ENCODE measurements around the gene TMEM98.
"Not testable (repeated sequence)": the region's sequence is repeated elsewhere in the genome, so short reads cannot be mapped to it uniquely, and the experiment has no call there.

TMEM98 gene

GRCh38 chr17:32943206-32943605 is 15.3 kb downstream of the TMEM98 start:
- no peak for DNase-seq
- TF ChIP-seq POLR2A (IDR thresholded peaks at IDR 0.05; ENCODE audit: low read length) = no peak
- no peak for TF ChIP-seq GATA1 (IDR thresholded peaks at IDR 0.05; ENCODE audit: low read depth, low read length)

DNA sequence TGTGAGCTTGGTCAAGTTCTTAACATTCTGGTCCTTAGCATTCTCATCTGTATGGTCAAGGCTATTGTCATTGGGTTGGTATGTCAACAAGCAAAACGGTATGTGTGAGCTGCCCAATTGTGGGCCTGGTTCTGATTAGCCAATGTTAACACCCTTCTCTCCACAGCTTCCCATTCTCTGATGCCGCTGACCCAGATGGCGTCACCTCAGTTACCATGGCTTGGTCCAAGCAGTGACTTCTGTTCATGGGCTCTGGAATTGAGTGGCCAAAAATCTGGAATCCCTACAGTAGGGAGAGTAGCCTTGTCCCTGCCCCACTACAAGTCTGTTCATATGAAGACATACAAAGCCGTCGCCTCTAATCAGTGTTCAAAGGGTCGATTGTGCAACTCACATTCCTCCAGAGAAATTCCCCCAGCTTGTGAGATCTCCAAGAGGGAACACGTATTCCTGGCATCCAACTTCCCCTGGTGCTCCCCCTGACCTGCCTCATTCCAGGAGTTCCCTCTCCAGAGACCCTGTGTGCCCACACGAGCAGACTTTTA is 15.8 kb downstream of the TMEM98 start:
- no peak for DNase-seq
- TF ChIP-seq GATA1 (IDR thresholded peaks at IDR 0.05; ENCODE audit: low read depth, low read length) (no peak), POLR2A (IDR thresholded peaks at IDR 0.05; ENCODE audit: low read length) (no peak)

GRCh38 chr17:32944248-32945020 is 16.5 kb downstream of the TMEM98 start:
- DNase-seq = no peak
- TF ChIP-seq POLR2A (IDR thresholded peaks at IDR 0.05; ENCODE audit: low read length) = no peak

DNA sequence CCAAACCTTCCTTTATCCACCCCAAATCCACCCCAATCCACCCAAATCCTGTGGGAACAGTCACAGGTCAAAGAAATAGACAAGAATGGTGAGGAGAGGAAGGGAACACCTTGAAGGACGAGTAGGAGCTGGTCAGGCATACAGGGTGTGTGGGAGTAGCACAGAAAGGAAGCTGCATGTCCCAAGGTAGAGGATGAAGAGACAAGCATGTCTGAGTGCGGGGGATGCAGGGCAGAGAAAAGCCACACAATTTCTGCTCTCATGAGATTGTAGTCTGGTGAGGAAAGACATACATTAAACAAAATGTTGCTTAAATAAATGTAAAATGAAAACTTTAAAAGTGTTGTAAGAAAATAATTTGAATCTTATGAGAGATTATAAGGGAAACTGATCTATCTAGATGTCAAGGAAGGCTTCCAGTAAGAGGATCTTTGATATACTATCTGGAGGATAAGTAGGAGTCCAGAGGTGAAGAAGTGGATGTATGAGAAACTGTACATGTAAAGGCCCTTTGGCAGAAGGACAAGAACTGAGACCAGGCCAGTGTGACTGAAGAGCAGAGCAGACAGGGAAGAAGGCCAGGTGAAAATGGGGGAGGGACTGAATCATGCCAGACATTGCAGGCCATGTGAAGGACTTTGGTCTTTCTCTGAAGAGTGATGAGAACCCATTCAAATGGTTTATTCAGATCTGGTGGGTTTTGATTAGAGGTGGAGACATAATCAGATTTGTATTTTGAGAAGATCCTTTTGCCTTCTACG is 18.6 kb downstream of the TMEM98 start:
- DNase-seq = no peak
- TF ChIP-seq POLR2A (IDR thresholded peaks at IDR 0.05; ENCODE audit: low read length) (no peak), GATA1 (IDR thresholded peaks at IDR 0.05; ENCODE audit: low read depth, low read length) (no peak)

- TF ChIP-seq GATA1 (IDR thresholded peaks at IDR 0.05; ENCODE audit: low read depth, low read length) = no peak
- no peak for DNase-seq
These were observed 19.8 kb downstream of the TMEM98 start for GRCh38 chr17:32947736-32948135.

DNA sequence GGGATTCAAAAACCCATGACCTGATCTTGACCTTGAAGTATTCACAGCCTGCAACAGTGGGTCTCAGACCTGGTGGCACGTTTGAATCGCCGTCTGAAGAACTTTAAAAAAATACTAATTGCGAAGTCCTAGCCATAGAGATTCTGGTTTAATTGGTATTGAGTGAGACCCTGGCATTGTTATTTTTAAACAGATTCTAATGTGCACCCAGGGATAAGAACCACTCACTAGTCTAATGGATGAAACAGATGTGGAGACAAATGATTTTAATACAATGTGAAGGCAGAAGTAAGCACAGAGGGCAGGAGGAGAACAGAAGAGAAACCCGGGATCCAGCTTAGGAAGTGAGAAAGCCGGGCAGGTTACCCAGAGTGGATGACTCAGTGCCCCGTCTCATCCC is 21.2 kb downstream of the TMEM98 start:
- TF ChIP-seq POLR2A (IDR thresholded peaks at IDR 0.05; ENCODE audit: low read length) = no peak
- no peak for TF ChIP-seq GATA1 (IDR thresholded peaks at IDR 0.05; ENCODE audit: low read depth, low read length)
- DNase-seq = no peak

- DNase-seq = not testable (repeated sequence)
These were observed 24.5 kb downstream of the TMEM98 start for GRCh38 chr17:32952491-32952890.

- DNase-seq = no peak
- TF ChIP-seq POLR2A (IDR thresholded peaks at IDR 0.05; ENCODE audit: low read length) (no peak), GATA1 (IDR thresholded peaks at IDR 0.05; ENCODE audit: low read depth, low read length) (no peak)
These were observed 25.1 kb downstream of the TMEM98 start for GRCh38 chr17:32953045-32953444.

DNA sequence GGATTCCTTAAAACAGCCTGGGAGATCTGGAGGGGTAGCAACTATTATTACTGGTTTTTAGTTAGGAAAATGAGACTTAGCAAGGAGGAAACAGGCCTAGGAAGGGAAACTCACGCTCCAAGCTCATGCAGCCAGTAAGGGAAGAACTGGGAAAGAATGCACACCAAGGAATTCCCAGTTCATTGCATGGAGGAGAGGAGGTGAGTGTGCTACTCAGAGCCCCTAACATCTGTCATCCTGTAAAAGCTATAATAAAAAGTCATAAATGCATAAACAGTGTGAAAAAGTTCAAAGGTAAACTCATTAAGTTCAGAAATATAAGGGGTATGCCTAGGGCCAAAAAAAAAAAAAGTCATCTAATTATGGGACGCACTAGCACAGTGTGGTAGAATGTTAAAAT is 25.9 kb downstream of the TMEM98 start:
- TF ChIP-seq GATA1 (IDR thresholded peaks at IDR 0.05; ENCODE audit: low read depth, low read length) (no peak), POLR2A (IDR thresholded peaks at IDR 0.05; ENCODE audit: low read length) (no peak)
- no peak for DNase-seq

DNA sequence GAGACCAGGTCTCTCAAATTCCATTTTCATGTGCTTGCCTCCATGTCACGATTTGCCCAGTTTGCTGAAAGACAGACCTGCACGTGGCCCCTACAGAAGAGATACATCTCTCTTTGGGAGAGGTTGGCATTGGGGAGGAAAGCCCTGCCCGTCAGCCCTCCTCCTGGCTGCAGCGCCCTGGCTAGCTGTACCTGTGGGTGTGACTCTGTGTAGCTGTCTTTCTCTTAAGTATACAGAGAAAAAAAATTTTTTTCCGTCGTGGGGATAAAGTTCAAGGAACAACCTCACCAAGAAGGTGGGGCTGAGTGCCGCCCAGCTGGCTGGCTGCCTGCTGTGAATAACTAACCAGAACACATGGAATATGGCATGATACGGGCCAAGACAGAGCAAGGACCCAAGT is 26.5 kb downstream of the TMEM98 start:
- no peak for DNase-seq
- no peak for TF ChIP-seq GATA1 (IDR thresholded peaks at IDR 0.05; ENCODE audit: low read depth, low read length)
- no peak for TF ChIP-seq POLR2A (IDR thresholded peaks at IDR 0.05; ENCODE audit: low read length)

- TF ChIP-seq GATA1 (IDR thresholded peaks at IDR 0.05; ENCODE audit: low read depth, low read length) = no peak
- no peak for TF ChIP-seq POLR2A (IDR thresholded peaks at IDR 0.05; ENCODE audit: low read length)
These were observed 27.2 kb downstream of the TMEM98 start for GRCh38 chr17:32955155-32955554.

DNA sequence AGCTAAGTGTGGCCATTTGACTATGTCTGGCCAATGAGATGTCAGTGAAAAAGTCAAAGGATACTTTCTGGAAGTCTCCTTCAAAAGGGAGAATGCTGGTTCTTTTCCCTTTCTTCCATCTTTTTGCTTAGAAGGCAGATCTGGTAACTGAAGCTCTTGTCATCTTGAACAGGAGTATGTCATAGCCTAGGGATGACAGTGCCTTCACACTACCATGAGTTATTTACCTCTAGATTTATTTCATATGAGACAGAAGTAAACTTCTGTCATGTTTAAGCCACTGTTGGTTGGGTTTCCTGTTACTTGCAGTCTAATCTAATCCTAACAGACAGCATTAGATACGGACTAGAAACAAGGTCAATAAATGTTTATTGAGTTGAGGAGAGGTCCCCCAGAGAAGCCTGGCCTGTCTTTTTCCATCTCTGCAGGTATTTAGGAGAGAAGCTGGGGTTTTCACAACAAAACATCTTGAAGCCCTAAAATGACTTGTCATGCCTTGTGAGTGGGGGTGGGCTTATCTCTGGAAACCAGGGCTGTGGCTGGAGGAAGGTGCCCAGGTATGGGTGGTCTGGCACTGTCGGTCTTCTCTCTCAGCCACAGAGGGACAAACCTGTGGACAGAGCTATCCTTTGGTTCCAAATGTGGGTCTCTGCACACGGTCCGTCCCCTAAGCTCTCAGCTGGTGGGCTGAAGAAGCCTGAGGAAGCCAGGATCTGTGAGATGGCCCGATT is 28.5 kb downstream of the TMEM98 start:
- no peak for DNase-seq
- no peak for TF ChIP-seq GATA1 (IDR thresholded peaks at IDR 0.05; ENCODE audit: low read depth, low read length)
- TF ChIP-seq POLR2A (IDR thresholded peaks at IDR 0.05; ENCODE audit: low read length) = no peak

More at GRCh38 chr17:32955155-32955554, 27.2 kb downstream of the TMEM98 start:
- no peak for DNase-seq

DNA sequence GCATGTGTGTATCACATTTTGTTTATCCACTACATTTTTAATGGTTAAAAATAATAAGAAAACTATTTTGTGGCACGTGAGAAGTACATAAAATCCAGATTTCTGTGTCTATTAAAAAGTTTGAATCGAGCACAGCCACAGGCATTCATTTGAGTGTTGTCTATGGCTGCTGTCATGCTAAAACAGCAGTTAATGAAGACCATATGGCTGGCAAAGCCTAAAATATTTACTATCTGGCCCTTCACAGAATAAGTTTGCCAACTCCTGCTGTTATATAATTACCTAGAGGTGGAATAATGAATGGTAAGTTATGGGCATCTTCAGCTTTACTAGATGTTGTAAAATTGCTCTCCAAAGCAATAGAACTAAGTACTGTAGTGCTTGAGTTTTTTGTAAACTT is 30.5 kb downstream of the TMEM98 start:
- DNase-seq = no peak
- no peak for TF ChIP-seq GATA1 (IDR thresholded peaks at IDR 0.05; ENCODE audit: low read depth, low read length)
- no peak for TF ChIP-seq POLR2A (IDR thresholded peaks at IDR 0.05; ENCODE audit: low read length)

DNA sequence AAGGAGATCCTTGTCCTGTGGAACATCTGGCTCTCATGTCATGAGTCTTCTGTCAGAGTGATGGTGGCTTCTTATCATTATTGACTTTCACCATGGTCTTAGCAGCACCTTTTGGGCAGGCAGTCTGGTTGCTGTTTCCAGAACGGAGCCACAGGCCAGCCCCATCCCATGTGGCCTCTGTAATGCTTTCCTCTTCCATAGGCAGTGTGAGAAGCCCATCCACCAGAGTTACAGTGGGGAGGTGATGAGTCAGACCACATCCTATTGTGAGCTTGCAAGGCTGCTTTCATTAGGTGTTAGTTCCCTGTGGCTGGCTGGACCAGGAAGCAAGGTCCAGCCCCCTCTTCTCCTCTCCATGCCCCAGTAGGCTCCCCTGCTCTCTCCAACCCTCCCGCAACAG is 32.9 kb downstream of the TMEM98 start:
- TF ChIP-seq GATA1 (IDR thresholded peaks at IDR 0.05; ENCODE audit: low read depth, low read length) (no peak), POLR2A (IDR thresholded peaks at IDR 0.05; ENCODE audit: low read length) (no peak)
- no peak for DNase-seq
